Activated CD8-positive, alpha-beta memory T cell treated with anti-CD3 and anti-CD28 coated beads, Interleukin-2, amount 50 U/mL, for 24 hours (primary cell): Measurements from ENCODE around the gene DPCD.

Experiments used
- DNase-seq: peaks from one replicate; pipeline ENCODE4 v3.0.0-alpha.2; 2020; ENCODE audit errors: extremely low read depth

DPCD gene

GRCh38 chr10:101587725-101588653 is at the start of gene DPCD, which contains the start of gene POLL:
DPCD (plus strand) TSS chr10:101588321; CDS start chr10:101588337, 16 bp downstream.
POLL (minus strand) TSS chr10:101588257; CDS start chr10:101587360, 897 bp downstream.
- peak; percentile 84 for DNase-seq

DNA sequence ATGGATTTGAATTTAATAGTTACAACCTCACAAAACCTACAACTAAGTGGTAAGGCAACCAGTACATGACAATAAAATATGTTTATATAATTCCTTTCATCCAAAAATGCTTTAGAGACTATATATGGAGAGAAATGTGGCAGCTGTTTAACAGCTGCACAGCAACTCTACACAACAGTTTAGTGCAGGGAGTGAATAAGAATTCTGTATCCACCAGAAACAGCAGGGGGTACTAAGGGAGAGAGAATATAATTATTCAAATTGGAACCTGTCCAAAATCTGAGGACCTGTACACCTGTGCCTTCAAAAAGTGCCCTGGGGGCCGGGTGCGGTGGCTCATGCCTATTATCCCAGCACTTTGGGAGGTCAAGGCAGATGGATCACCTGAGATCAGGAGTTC is 49.7 kb upstream of the DPCD start:
- no peak for DNase-seq

GRCh38 chr10:101545898-101546297 is 42.2 kb upstream of the DPCD start:
- no peak for DNase-seq

DNA sequence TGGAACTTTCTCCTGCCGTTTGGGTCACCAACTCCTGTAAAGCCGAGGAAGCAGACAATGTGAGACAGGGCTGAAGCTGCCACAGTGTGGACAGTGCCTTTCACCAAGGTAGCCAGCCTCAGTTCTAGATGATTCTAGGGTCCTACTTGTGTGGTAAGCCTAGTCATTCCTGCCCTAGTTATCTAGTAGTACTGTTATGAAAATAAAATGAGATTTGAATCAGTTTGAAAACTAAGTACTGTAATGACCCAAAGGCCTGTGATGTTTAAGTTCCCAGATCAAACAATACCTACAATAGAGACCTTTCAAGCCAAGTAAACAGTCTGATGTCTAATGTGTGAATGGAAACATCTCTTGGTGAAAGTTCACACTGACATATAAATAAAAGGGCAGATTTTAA is 37.2 kb upstream of the DPCD start:
- DNase-seq: no peak

DNA sequence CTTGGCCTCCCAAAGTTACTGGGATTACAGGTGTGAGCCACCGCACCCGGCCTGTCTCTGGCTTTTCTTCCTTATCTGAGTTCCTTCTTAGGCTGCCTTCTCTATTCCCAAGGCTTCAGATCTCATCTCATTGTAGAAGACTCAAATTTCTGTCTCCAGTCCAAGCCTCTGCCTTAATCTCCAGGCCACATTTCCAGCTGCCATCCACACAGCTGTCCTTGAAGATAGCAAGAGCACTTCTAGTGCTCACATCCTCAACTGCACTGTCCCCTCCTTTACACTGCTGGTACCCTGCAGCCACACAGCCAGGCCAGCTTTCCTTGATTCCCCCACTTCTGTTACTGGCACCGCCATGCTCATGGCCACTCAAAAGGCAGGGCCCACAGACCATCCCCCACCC is 35.7 kb upstream of the DPCD start:
- DNase-seq: no peak

DNA sequence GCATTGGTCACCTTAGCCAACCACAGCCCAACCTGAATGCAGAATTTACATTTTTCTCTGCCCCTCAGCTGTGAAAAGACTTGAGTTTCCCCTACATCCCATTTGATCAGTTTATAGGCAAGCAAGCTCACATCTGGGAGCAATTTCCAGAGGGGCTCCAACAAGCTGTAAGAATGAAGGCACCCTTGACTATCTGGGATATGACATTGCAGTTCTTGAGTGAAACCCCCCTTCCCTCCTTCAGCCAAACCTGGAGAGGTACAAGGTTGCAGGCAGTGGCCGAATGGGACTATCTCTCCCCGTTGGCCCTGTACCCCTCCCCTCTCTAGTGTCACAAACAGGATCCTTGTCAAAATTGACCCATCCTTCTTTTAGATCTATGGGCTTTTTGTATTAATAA is 30.6 kb upstream of the DPCD start:
- DNase-seq: no peak

GRCh38 chr10:101558204-101558603 is 29.9 kb upstream of the DPCD start:
- DNase-seq: no peak

- DNase-seq: no peak
Observed at GRCh38 chr10:101558671-101559595, 29.2 kb upstream of the DPCD start.

DNA sequence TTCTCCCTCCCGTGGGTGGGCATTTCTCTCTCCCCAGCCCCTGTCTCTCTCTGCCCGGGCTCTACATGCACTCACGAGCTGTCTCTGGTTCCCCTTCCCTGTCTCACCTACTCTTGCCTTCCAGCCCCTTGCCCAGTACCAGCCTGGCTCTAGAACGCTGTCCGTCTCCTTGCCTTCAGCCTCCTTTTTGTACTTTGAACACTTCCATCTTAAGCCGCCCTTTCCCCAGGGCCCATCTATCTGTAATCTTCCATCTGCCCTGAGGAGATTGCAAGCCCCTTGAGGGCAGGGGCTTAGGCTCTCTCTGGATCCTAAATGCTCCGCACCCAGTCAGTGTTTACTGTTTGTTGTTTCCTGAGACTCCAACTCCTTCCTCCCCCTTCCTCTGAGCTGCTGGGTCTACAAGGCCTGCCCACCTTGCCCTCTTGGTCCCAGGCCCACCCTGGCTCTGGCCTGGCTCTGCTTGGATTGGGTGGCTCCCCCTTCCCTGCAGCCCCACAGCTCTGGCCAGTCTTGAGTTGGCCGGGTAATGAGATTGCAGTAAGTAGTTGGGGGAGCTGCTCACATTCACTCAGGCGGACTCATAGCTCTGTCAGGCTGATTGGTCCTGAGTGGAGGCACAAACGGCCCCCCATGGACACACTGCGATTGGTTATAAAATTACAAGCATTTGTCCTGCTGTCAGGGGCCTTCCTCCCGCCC is 28.4 kb upstream of the DPCD start:
- DNase-seq: no peak

GRCh38 chr10:101560298-101561067 is 27.6 kb upstream of the DPCD start:
- no peak for DNase-seq

DNA sequence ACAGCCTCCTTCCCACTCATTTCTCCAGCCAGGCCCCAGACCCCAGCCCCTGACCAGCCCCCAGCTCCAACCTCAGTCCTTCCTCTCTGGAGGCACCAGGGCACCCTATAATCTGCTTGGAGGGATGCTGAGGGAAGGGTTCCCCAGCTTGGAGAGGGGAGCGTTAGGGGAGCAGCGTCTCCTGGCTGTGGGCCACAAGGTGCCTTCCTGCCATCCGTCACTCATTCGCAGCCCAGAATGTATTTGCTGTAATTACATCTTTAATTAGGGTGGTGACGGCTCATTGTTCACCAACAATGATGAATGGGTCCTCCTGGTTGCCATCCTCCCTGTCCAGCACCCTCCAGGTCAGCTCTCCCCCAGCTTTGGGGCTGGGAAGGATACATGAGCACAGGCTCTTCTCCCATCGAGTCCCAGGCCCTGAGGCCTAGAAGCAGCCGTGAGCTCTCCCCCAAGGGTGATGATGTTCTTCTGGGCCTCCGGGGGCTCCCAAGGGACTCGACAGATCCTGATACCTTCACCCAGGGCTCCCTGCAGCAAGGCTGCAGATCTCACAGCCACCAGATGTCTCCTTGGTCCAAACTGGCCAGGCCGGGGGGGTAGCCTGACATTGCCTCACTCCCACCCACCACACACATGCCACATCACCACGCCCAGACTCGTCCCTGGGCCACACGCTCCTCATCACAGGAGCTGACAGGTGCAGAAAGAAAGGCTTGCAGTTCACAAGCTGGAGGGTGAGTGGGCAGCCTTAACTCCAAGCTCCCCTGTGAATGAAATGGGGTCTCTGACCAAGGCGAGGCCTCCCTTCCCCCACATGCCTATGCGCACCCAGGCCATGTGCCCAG is 26.8 kb upstream of the DPCD start:
- DNase-seq: no peak

DNA sequence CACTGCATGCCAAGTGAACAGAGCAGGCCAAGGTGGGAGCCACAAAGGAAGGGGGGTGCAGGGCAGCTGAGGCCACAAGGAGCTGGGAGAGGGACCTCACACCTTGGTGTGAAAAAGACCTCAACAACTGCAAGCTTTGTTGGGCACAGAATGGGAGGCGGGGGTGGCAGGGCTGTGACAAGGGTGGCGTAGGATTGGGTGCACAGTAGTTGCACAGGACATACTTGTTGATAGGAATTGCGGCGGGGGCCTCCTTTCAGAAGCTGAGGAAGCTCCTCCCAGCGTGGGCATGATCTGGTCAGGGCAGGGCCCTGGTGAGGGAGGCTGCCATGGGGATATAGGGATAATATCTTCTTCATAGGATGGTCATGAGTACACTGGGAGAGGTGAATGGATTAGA is 25.9 kb upstream of the DPCD start:
- DNase-seq: no peak

DNA sequence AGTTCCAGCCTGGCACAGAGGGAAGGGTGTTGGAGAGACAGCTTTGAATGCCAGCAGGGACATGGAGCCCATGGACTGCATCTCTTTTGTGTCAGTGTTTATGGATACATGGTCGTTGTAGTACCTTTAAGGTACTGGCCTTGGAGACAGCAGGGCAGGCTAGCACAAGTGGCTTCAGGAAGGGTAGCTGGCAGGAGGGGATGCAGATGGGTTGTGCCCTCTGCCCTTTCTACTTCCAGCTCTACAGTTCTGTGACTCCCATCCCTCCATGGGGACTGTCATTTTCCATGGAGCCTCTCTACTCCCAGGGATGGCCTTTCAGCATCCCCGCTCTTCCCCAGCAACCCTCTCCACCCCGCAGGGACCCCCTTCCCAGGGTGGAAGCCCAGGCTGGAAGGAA is 25.1 kb upstream of the DPCD start:
- no peak for DNase-seq

- no peak for DNase-seq
Observed at GRCh38 chr10:101563497-101564040, 24.6 kb upstream of the DPCD start.

DNA sequence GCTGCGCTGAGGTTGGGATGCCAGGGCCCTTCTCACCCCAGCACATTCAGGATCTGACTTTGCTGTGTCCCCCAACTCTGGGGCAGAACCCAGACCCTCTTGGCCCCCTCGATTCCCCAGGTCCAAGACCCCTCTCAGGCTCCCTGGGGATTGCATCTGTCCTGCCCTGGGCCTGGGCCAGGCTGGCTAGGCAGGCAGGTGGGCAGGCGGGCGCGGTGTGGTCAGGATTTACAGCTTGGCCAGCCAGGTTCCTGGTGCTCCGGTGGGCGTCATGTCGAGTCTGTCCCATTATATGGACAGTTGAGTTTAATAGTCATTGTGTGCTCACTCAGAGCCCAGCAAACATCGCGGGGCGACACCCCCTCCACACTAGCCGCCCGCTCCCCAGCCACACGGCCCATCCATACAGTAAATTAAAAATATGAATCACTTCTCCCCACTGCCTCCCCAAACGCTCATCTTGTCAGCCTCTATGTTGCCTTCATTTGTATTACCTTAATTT is 23.6 kb upstream of the DPCD start:
- DNase-seq: no peak

DNA sequence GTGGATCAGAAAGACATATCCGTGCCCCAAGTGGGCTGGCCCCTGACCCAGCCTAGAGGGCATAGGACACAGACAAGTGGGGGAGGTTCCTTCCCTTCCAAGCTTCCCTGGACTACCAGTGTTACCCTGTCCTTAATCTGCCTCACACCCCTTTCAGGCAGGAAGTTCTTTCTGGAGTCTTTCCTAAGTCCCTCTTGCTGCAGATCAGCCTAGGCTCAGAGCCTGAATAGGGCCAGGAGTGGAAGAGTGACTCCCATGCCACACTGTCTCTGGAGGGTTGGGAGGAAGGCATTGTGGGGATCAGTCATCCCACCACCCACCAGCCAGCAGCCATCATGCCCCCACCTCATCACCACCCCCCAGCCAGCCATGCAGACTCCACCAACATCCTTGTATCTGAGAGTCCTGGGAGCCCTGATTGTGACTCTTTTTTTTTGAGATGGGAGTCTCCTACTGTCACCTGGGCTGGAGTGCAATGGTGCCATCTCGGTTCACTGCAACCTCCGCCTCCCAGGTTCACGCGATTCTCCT is 22.7 kb upstream of the DPCD start:
- no peak for DNase-seq

GRCh38 chr10:101565936-101566332 is 22.2 kb upstream of the DPCD start:
- DNase-seq: no peak

DNA sequence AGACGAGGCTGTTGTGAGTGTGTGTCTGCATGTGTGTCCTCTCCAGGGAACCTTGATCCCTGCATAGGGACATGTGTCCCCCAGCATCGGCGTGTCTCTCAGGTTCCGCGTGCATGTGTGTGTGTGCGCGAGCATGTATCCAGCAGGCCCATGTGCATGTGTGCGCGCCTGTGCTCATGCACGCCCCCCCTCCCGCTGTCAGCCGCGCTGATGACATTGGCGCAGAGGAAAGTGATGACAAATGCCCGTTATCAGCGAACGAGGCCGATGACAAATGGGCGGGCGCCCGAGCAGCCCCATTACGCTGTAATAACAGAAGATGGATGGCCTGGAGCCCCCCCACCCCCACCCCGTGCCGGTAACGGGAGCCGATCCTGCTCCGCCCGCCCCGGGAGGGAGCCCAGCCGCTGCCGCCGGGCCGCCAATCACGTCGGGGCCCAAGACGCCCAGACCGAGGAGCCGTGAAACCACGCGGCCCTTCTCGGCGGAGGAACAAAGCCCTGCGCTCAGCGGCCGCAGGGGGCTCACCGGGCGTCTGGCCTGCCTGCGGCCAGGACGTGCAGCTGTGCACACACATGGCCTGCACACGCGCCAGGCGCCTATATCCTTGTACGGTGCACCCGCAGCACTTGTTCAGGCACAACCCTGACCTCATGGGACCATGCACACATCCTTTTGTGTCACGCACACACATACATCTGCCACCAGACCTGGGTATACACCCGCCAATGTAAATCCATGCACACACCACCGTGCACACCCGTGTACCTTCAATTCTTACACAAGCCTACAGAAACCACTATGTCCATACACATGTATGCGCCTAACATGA is 21.6 kb upstream of the DPCD start:
- no peak for DNase-seq
